Effector memory CD4-positive, alpha-beta T cell (primary cell): ENCODE measurements around the gene PI3.

Source experiments
- DNase-seq, 3 donors: peaks; one replicate each; pipeline ENCODE4 v3.0.0-alpha.2; 2020
- H3K27ac ChIP-seq: 2 replicates; pipeline ENCODE4 v1.7.0; 2013; ENCODE audit warnings: mild to moderate bottlenecking, low read length, moderate library complexity; ENCODE audit not compliant: insufficient read depth, poor library complexity, severe bottlenecking
- H3K27me3 ChIP-seq: replicated peaks from 2 replicates; pipeline ENCODE4 v1.7.0; 2013; ENCODE audit warnings: mild to moderate bottlenecking, low read length; ENCODE audit not compliant: insufficient read depth, control insufficient read depth, poor library complexity, severe bottlenecking
- H3K36me3 ChIP-seq: 2 replicates; pipeline ENCODE4 v1.7.0; 2013; ENCODE audit warnings: mild to moderate bottlenecking, low read length, moderate library complexity; ENCODE audit not compliant: control insufficient read depth, insufficient read depth
- H3K4me1 ChIP-seq: 2 replicates; pipeline ENCODE4 v1.7.0; 2013; ENCODE audit warnings: low read length, mild to moderate bottlenecking; ENCODE audit not compliant: control insufficient read depth, insufficient read depth, poor library complexity, severe bottlenecking
- H3K4me3 ChIP-seq: 2 replicates; pipeline ENCODE4 v1.7.0; 2013; ENCODE audit warnings: low read length, low read depth, mild to moderate bottlenecking; ENCODE audit not compliant: insufficient read depth, poor library complexity, severe bottlenecking
- H3K9me3 ChIP-seq: 2 replicates; pipeline ENCODE4 v1.7.0; 2013; ENCODE audit warnings: mild to moderate bottlenecking, low read length, moderate library complexity; ENCODE audit not compliant: control insufficient read depth

The PI3 gene

GRCh38 chr20:45212836-45213235 lies 38.1 kb downstream of the PI3 start:
- Histone ChIP-seq H3K9me3 (no peaks in the 10 kb centered on the region), H3K36me3 (no peaks in the 10 kb centered on the region), H3K4me3 (no peak overlapping the region), H3K27ac (no peak overlapping the region), H3K27me3 (no peaks in the 10 kb centered on the region), H3K4me1 (no peaks in the 10 kb centered on the region)
- DNase-seq = no peak

- H3K27ac ChIP-seq = no peak overlapping the region
- no peaks in the 10 kb centered on the region for H3K9me3 ChIP-seq
- H3K4me1 ChIP-seq = no peaks in the 10 kb centered on the region
- H3K4me3 ChIP-seq = no peak overlapping the region
- H3K36me3 ChIP-seq = no peaks in the 10 kb centered on the region
- H3K27me3 ChIP-seq = no peaks in the 10 kb centered on the region
- no peak for DNase-seq
These were observed 43.4 kb downstream of the PI3 start for GRCh38 chr20:45218124-45218523.

GRCh38 chr20:45218636-45219035 lies 43.9 kb downstream of the PI3 start:
- no peak for DNase-seq
- Histone ChIP-seq H3K4me3 (no peak overlapping the region), H3K27ac (no peak overlapping the region), H3K4me1 (no peaks in the 10 kb centered on the region), H3K36me3 (no peaks in the 10 kb centered on the region), H3K27me3 (no peaks in the 10 kb centered on the region), H3K9me3 (no peaks in the 10 kb centered on the region)

- no peaks in the 10 kb centered on the region for H3K9me3 ChIP-seq
- H3K4me1 ChIP-seq = no peaks in the 10 kb centered on the region
- no peak within 1 kb of the TSS for H3K4me3 ChIP-seq
- no peaks in the 10 kb centered on the region for H3K36me3 ChIP-seq
- no peak for DNase-seq
- H3K27me3 ChIP-seq = no peaks in the 10 kb centered on the region
- no peak within 1 kb of the TSS for H3K27ac ChIP-seq
These were observed 46.4 kb downstream of the PI3 start, which contains the start of gene SEMG2 for GRCh38 chr20:45221076-45221475. Gene SEMG2 (plus strand): TSS chr20:45221373. CDS start chr20:45221390, 17 bp downstream.

- Histone ChIP-seq H3K27me3 (no peaks in the 10 kb centered on the region), H3K4me3 (no peak overlapping the region), H3K4me1 (no peaks in the 10 kb centered on the region), H3K9me3 (no peaks in the 10 kb centered on the region), H3K36me3 (no peaks in the 10 kb centered on the region), H3K27ac (no peak overlapping the region)
- DNase-seq = no peak
These were observed 48.4 kb downstream of the PI3 start for GRCh38 chr20:45223136-45223535.
